Metanephros (tissue), 2 donors: Measurements from ENCODE around the gene PDX1. TPM values are rescaled to one million over a fixed set of nuclear protein-coding genes. Genes with fewer than 3 reads are reported as not detected.

Source experiments
- small RNA-seq: library from RNA; depleted of rRNA; stranded (forward); fragments of <200 nt; gene quantifications from one replicate; pipeline ENCODE3, GENCODE V24; 2014; ENCODE audit warnings: low replicate concordance
- total RNA-seq: library from RNA; depleted of rRNA; stranded (reverse); fragments of >200 nt; gene quantifications from one replicate; pipeline ENCODE4 v1.2.3, GENCODE V29; 2014

PDX1 gene
- not detected for total RNA-seq

GRCh38 chr13:27919934-27920676 lies at the start of gene PDX1:
Gene PDX1, plus strand, starts transcription at chr13:27920000. Its CDS starts 139 bp downstream, at chr13:27920139.

GRCh38 chr13:27969082-27969865 lies 49.5 kb downstream of the PDX1 start, which contains the start of gene CDX2:
Gene CDX2, minus strand, starts transcription at chr13:27969315. Its CDS starts 309 bp downstream, at chr13:27969006.

Small RNA genes lying within 50 kb of the gene (small RNA-seq; reads per million reads assigned to genes)
- gene ATP5F1EP2 = not detected

Other genes with a start within 250 kb of the PDX1 start
- gene GSX1, start 127.5 kb upstream of the PDX1 start, total RNA-seq = not detected
- not detected for gene CDX2, start 49.3 kb downstream of the PDX1 start, total RNA-seq
- not detected for gene URAD, start 68.7 kb downstream of the PDX1 start, total RNA-seq
- 0.64 TPM for gene FLT3, start 180.6 kb downstream of the PDX1 start, total RNA-seq
- 52.5 TPM for gene PAN3, start 218.5 kb downstream of the PDX1 start, total RNA-seq